ENCODE data around the gene TACC2. TPM values are rescaled to one million over a fixed set of nuclear protein-coding genes. Genes with fewer than 3 reads are reported as not detected.

The TACC2 gene
- total and polyA plus RNA-seq, 9 of the 15 experiments (the other 6 are each of a cell fraction or from before 2014, with no cell fraction given), result under 0.01 to 0.35 (median 0.03) TPM; not detected in 6

DNA sequence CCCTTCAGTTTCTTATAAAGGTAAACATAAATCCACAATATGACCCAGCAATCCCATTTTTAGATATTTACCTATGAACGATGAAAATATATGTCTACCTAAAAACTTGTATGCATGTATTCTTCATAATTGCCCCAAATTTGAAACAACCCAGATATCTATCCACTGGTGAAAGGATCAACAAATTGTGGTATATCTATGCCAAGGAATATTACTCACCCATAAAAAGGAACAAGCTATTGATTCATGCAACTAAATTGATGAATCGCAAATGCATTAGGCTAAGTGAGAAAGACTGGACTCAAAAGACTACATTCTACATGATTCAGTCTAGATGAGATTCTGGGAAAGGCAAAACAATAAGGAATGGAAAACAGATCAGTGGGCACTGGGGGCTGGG lies 156.2 kb downstream of the TACC2 start:
- H3K27me3 ChIP-seq (ENCODE audit: control insufficient read depth in 2 of 2, insufficient read depth in 2 of 2, low read length in 2 of 2), result peaks cover 0 to 32% of the 10 kb centered on the region in 2 experiments; a peak in 3 of 5 replicates
- H3K4me3 ChIP-seq, result no peak overlapping the region
- ATAC-seq (no peak), DNase-seq (ENCODE audit: extremely low read depth in 1 of 4, low spot score in 3 of 4) (no peak), FAIRE-seq (no peak)
- ChIA-PET POLR2A (no interaction called here), CTCF (ENCODE audit: low intra/inter-chr PET ratio) (no interaction called here)
- H3K36me3 ChIP-seq (ENCODE audit: control insufficient read depth, insufficient read depth, low read length), result no peaks in the 10 kb centered on the region
- no peak overlapping the region for H3K9ac ChIP-seq (ENCODE audit: insufficient read depth in 1 of 2, low read depth in 2 of 2, low read length in 2 of 2)
- no TSS peak for BruUV-seq (replicated peaks)
- H3K9me3 ChIP-seq (replicated peaks; ENCODE audit: control insufficient read depth, insufficient read depth, low read depth, low read length), result no peaks in the 10 kb centered on the region
- 0% methylated on average over 2 of the region's 2 CpGs for WGBS (ENCODE audit: insufficient coverage, low coverage, missing lambda C conversion rate)
- TF ChIP-seq FOXK2 (conservative IDR thresholded peaks at IDR 0.05 in 1 of 2, IDR thresholded peaks at IDR 0.05 in 1 of 2; ENCODE audit: low read depth in 2 of 2) (no peak), ZNF165 (CRISPR knock-in tag; IDR thresholded peaks at IDR 0.05; ENCODE audit: borderline replicate concordance) (no peak), SMARCA4 (IDR thresholded peaks at IDR 0.05) (no peak), NCOR1 (IDR thresholded peaks at IDR 0.05) (no peak), LEF1 (IDR thresholded peaks at IDR 0.05) (no peak)
- no peak overlapping the region for H2AFZ ChIP-seq (ENCODE audit: low read depth, low read length)
- intact Hi-C loops (cut with micrococcal nuclease), result loop anchor here (10.0 kb wide), 1 partner anchor 120 kb away; no protein-coding TSS in a partner anchor
- H4K20me1 ChIP-seq (replicated peaks; ENCODE audit: control insufficient read depth, insufficient read depth, low read length), result no peaks in the 10 kb centered on the region
- H3K9me1 ChIP-seq (ENCODE audit: control insufficient read depth, insufficient read depth, low read length), result no peaks in the 10 kb centered on the region
- H3K79me2 ChIP-seq (ENCODE audit: control insufficient read depth, insufficient read depth, low read length), result no peaks in the 10 kb centered on the region
- H3K4me2 ChIP-seq (ENCODE audit: insufficient read depth, low read length), result no peak overlapping the region
- no peak overlapping the region for H3K27ac ChIP-seq (ENCODE audit: extremely low read depth, low read depth, low read length)
- H3K4me1 ChIP-seq (replicated peaks in 1 of 2; ENCODE audit: control insufficient read depth in 2 of 2, insufficient read depth in 2 of 2, low read length in 2 of 2), result no peaks in the 10 kb centered on the region
- in situ Hi-C loops (cut with MboI), result loop anchor here (25.0 kb wide), 1 partner anchor 292 kb away; no protein-coding TSS in a partner anchor

GRCh38 chr10:122147663-122148062 lies 158.7 kb downstream of the TACC2 start:
- Histone ChIP-seq H2AFZ (ENCODE audit: low read depth, low read length) (no peak overlapping the region), H3K4me3 (no peak overlapping the region), H3K4me2 (ENCODE audit: insufficient read depth, low read length) (no peak overlapping the region), H3K36me3 (ENCODE audit: control insufficient read depth, insufficient read depth, low read length) (no peaks in the 10 kb centered on the region), H3K4me1 (replicated peaks in 1 of 2; ENCODE audit: control insufficient read depth in 2 of 2, insufficient read depth in 2 of 2, low read length in 2 of 2) (no peaks in the 10 kb centered on the region), H3K79me2 (ENCODE audit: control insufficient read depth, insufficient read depth, low read length) (no peaks in the 10 kb centered on the region), H4K20me1 (replicated peaks; ENCODE audit: control insufficient read depth, insufficient read depth, low read length) (no peaks in the 10 kb centered on the region; the same call in 1 of the 2 replicates), H3K27me3 (ENCODE audit: control insufficient read depth in 2 of 2, insufficient read depth in 2 of 2, low read length in 2 of 2) (peaks cover 0 to 30% of the 10 kb centered on the region in 2 experiments; a peak in 2 of 5 replicates), H3K9me1 (ENCODE audit: control insufficient read depth, insufficient read depth, low read length) (no peaks in the 10 kb centered on the region), H3K9ac (ENCODE audit: insufficient read depth in 1 of 2, low read depth in 2 of 2, low read length in 2 of 2) (no peak overlapping the region), H3K9me3 (replicated peaks; ENCODE audit: control insufficient read depth, insufficient read depth, low read depth, low read length) (no peaks in the 10 kb centered on the region), H3K27ac (ENCODE audit: extremely low read depth, low read depth, low read length) (no peak overlapping the region)
- WGBS (ENCODE audit: insufficient coverage, low coverage, missing lambda C conversion rate), result 0% methylated on average over 6 of the region's 7 CpGs
- DNase-seq (ENCODE audit: extremely low read depth in 1 of 4, low spot score in 3 of 4), result no peak
- in situ Hi-C loops (cut with MboI) (loop anchor here (25.0 kb wide), 1 partner anchor 290 kb away; no protein-coding TSS in a partner anchor), intact Hi-C loops (cut with micrococcal nuclease) (loop anchor here (10.0 kb wide), 1 partner anchor 117 kb away; no protein-coding TSS in a partner anchor)
- CTCF ChIA-PET (ENCODE audit: low intra/inter-chr PET ratio), result no interaction called here
- TF ChIP-seq NR2C1 (IDR thresholded peaks at IDR 0.05) (no peak), NR2C1 (tag; IDR thresholded peaks at IDR 0.05) (no peak), GTF2A2 (tag; IDR thresholded peaks at IDR 0.05) (no peak), SRSF7 (optimal IDR thresholded peaks at IDR 0.05; ENCODE audit: low read depth, low read length) (no peak), HNRNPL (IDR thresholded peaks at IDR 0.05; ENCODE audit: low read depth, low read length) (no peak), ELF4 (CRISPR knock-in tag; IDR thresholded peaks at IDR 0.05) (no peak), KLF13 (tag; IDR thresholded peaks at IDR 0.05; ENCODE audit: borderline replicate concordance, low read depth) (no peak), MXD1 (CRISPR knock-in tag; IDR thresholded peaks at IDR 0.05; ENCODE audit: borderline replicate concordance, poor library complexity, severe bottlenecking) (no peak)
- POLR2A ChIA-PET, result no interaction called here
- FAIRE-seq, result no peak
- no peak for ATAC-seq
- BruUV-seq (replicated peaks), result no TSS peak
